WTC11 (cell line): ENCODE results near the gene TBC1D1.

Experiments used
- JAZF1 ChIP-seq: fragments of 250-450 bp; sonication (Bioruptor Pico); IDR thresholded peaks from 2 replicates; pipeline ENCODE4 v1.9.0; 2021; ENCODE audit warnings: moderate library complexity, mild to moderate bottlenecking, inconsistent platforms
- TF ChIP-seq, protein P1 (sequence below): fragments of 200-600 bp; IDR thresholded peaks from 2 replicates; pipeline ENCODE4 v1.8.0; 2022; ENCODE audit warnings: antibody characterized with exemption

DNA sequence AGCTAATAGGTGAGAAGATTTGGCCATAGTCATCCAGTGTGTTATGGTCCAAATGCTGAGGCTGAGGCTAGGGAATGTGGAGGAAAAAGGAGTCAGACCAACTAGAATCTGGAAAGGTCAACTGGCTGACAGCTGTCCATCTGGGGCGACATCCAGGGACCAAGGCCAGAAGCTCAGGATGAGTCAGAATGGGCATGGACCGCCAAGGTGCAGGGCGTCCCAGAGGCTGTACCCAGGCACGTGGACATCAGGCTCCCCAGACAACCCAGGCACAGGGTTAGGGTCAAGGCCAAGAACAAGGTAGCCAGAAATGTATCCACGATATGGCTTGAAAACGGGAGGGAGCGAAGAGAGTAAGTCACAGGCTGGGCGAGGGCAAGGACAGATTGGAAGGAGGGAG is 43.2 kb downstream of the TBC1D1 start:
- TF ChIP-seq JAZF1 (CRISPR knock-in tag) = no peak
- TF ChIP-seq, protein P1, sequence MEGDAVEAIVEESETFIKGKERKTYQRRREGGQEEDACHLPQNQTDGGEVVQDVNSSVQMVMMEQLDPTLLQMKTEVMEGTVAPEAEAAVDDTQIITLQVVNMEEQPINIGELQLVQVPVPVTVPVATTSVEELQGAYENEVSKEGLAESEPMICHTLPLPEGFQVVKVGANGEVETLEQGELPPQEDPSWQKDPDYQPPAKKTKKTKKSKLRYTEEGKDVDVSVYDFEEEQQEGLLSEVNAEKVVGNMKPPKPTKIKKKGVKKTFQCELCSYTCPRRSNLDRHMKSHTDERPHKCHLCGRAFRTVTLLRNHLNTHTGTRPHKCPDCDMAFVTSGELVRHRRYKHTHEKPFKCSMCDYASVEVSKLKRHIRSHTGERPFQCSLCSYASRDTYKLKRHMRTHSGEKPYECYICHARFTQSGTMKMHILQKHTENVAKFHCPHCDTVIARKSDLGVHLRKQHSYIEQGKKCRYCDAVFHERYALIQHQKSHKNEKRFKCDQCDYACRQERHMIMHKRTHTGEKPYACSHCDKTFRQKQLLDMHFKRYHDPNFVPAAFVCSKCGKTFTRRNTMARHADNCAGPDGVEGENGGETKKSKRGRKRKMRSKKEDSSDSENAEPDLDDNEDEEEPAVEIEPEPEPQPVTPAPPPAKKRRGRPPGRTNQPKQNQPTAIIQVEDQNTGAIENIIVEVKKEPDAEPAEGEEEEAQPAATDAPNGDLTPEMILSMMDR = no peak
